NCI-H146 treated with DMSO at 0.1 percent for 48 hours (cell line): Measurements from ENCODE around the gene FHDC1.

Experiments
- DNase-seq: peaks from one replicate; lab custom pipeline; 2025; ENCODE audit not compliant: unreplicated experiment; lab: John Stamatoyannopoulos, UW

FHDC1 gene

DNA sequence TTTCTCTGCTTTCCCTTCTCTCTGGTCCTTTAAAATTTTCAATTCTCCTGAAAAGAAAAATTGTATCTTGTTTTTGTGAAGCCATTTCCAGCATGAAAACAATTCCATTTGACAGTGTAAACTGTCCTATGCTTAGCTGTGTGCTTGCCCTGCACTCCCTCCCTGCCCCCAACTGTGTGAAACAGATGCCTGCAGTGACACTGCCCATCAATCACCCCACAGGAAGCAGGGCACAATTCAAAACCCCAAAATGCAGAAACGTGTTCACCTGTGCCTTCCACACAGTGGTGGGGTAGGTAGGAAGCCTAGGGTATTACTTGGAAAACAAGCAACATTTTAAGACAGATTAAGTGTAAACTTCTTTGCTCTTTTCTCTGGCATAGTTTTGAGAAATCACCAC, 6.2 kb upstream of the FHDC1 start:
- no peak for DNase-seq

DNA sequence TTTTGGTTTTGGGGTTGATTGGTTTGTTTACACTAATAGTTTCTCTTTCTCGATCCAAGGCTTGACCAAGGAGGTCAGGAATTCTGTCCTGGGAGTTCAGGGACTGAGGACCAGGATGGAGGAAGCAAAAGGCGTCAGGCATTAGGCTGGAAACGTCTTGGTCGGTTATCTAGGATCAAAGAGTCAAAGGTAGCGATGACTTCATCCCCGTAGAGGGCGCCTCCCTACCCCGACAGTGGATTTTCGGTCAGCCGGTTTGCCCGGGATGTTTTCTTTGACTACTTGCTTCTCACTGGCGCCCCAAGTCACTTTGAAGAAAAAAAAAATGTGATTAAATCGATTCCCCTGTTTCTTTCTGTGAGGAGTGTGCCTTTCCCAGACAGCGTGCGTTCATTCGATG, 980 bp upstream of the FHDC1 start:
- DNase-seq = no peak

DNA sequence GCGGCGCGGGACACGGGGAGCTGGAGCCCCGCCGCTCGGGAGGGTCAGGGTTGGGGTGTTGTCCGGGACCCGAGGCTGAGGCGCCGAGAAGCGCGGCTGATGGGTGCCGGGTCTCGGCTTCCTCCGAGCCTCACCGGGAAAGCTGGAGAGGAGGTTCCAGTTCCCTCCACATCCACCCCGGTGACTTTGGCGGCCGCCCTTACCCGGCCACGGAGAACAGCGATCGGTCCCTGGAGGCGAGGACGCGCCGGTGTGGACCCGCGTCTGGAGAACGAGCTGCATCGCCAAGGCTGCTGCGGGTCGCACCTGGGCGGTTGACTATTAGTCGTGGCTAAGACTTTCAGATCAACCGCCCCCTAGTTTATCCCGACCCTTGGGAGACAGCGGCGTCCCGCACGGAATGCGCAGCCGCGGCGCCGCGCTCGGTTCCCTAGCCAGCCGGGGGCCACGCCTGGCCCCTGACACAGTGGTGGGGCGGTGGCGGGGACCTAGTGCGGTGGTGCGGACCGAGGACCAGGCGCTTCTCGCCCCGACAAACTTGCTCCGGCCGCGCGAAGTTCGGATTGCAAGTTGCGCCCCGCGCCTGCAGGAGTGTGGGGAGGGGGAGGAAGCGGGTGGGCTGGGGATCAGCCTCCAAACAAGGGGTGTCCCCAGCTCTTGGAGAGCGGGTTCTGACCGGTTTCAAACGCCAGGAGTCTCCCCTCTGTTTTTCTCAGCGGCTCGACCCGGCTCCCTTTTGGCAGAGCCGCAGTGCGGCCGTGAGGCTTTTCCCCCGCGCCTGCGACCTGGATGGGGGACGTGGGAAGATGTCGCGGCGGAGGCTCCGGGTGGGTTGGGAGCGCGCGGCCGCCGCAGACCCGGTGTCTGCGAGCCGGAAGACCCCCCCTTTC, 568 bp downstream of the FHDC1 start:
- DNase-seq = no peak

DNA sequence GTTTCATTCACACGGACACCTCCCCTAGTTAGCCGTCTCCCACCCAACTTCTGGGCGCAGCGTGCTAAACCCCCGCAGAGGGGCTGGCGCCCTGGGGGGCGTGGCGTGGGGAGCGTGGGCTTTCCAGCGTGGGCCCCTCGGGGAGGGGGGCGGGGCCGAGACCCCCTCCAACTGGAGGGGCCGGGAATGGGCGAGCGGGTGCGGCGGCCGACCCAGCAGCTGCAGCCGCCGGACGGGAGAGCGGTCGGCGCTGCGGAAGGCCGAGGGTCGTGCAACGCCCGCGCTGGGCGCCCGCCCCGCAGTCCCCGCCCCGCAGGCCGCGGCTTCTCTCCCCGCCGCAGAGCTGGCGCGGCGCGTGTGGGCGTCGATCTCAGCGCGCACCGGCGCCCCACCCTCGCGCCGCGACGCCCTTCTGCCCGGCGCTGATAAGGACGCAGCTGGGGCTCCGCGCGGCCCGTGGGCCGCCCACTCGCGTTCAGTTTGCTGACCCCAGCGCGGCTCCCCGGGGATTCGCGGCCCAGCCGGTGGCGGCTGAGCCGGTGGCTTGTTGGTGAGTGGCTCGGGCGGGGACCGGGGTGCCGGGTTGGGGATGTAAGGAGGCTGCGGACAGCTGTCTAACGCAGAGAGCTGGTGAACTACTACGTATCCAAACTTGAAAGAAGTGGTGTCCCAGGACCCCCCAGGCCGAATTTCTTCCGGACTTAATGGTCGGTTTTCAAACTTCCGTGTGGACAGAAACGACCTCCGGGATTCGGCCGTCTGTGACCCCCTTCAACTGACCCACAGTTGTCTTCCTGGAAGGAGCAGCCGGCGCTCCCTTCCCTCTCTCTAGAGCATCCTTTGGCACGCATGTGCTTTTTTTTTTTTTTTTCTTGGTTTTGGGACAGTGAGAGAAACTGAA, 1.5 kb downstream of the FHDC1 start:
- no peak for DNase-seq

DNA sequence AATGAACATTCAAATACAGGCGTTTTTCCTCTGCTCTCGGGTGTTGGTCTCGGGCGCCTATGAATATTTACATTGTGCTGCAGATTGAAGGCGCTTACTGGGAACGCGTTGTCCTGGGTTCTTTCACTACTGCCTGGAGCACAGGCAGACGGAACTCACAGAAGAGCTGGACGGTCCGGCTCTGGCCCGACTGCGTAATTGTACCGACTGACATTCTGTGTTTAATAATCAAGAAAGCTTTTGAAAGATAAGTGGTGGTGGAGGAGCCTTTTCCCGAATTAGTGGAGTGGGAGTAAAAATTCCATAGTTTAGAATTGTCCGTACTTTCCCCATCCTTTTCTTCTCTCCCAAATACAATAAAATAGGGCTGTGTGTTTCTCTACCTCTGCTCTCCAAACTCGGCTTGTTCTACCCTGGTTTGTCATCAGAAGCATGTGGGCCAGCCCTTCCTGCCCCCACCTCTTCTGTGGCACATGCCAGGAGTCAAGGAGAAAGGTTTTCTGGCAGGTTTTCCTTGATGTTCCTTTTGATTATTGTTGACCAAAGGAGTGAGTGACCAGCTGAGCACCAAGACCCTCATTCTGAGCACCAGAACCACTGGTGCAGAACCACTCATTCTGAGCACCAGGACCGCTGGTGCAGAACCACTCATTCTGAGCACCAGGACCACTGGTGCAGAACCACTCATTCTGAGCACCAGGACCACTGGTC, 2.3 kb downstream of the FHDC1 start:
- DNase-seq = no peak

DNA sequence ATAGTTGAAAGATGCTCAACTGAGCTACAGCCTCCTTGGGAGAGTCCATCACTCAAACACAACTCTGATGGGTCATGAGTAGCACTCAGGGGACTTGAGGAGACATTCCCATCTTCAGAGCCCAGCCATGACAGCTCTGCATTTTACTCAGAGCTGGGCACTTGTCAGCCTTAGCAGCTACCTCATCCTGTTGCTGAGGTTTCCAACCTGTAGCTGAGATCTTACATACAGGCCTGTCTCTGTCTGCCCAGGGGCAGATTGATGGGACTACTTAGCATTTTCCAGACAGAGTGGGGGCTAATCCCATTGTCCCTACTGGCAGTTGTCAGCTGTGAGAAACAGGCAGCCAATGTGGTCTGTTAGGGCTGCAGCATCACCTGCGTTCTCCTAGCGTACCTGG, 3.5 kb downstream of the FHDC1 start:
- no peak for DNase-seq

DNA sequence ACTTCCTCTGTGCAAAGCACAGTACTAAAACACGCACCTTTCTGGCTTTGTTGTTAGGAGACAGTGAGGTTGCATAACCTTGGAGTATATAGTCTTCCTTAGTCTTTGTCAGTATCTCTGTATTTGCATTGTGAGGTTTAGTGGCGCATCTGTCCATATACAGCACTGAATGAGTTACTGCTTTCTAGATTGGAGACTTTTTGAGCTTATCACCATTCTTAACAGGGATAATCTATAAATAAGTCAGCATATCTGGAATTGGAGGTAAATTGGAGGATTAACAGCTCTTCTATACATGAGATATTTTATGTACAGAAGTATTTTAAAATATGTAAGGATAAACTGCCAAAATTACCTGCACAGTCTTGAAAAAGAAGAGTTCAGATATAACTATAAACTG, 4.3 kb downstream of the FHDC1 start:
- DNase-seq = no peak

DNA sequence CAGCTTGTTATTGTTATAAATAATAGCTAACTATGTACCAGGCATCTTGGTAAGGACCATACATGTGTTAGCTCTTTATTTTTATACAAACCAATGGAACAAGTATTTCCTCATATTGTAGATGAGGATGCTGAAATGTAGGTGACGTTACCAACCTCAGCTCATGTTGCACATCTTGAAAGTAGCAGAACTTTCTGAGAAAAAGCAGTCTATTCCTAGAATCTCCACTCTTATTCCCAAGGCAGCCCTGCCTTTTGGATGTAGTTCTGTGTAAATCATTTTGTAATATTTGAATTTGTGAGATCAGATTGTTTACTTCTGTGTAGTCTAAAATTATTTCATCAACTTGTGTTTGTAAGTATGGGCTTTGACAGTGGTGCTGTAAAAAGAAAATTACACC, 5.3 kb downstream of the FHDC1 start:
- no peak for DNase-seq

DNA sequence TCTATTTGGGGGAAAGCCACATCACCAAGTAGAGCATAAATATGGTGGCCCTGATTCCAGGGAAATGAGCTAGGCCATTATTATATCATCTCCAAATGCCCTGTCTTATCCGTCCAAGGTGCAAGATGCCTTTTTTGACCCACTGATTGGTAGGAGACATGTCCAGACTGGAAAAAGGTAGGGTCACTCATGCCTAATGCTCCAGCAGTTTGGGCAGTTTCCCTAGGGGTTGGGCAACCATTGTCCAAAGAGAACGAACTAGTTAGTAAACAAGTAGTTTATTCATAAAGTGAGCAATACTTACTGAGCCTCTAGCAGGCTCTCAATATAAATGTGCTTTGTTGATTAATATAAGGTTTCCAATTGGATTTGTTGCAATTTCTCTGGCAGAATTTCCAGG, 6.2 kb downstream of the FHDC1 start:
- DNase-seq = no peak

DNA sequence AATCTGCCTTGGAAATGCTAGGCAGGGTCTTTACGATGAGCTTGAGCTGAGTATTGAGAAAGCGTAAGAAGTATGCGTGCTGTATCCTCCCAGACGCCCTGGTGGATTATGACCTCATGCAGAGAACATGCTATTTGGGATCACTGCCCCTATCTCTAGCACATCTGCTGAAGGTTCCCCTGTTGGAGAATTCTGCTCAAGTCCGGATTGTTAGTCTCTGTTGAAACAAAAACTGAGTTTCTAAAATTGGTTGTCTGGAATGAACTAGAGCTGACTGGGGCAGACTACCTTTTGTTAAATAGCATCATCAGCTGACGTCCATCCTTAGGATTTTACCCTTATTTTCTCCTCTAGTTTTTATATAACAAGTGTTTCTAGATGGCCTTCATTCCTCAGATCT, 7.5 kb downstream of the FHDC1 start:
- DNase-seq = no peak

DNA sequence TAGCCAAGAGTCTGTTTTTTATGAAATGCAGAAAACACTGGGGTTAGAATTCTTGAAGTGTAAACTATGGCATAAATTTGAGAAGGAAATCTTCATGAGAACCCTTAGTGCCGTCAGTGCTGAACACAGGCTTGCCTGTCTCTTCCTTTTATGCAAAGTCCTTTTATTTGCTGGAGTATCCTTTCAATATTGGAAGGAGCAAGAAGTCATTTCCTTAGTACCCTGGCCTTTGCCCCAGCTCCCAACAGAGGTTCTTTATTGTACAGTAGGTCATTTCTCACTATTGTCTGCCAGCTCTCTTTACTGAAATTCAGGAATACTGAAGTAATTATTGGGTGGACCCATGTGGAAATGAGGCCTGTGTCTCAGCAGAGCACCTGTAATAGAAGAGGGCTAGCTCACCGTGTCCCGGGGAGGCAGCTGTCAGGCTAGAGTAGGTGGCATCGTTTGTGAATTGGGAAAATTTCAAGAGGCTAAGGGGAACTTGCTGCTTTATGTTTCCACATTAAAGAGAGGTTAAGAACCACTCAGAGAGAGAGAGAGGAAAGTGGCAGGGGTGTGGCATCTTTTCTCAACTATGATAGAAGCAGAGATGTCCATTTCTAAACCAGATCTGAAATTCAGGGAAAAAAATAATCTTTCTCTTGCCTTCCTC, 8.7 kb downstream of the FHDC1 start:
- no peak for DNase-seq

DNA sequence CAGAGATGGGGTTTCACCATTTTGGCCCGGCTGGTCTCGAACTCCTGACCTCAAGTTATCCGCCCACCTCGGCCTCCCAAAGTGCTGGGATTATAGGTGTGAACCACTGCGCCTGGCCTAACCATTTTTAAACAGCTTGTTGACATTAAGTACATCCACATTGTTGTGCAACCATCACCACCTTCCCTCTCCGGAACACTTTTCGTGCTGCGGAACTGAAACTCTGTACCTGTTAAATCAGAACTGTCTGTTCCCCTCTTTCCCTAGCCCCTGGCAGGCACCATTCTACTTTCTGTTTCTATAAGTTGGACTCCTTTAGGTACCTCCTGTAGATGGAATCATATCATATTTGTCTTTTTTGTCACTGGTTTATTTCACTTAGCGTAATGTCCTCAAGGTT, 9.5 kb downstream of the FHDC1 start:
- DNase-seq = no peak

DNA sequence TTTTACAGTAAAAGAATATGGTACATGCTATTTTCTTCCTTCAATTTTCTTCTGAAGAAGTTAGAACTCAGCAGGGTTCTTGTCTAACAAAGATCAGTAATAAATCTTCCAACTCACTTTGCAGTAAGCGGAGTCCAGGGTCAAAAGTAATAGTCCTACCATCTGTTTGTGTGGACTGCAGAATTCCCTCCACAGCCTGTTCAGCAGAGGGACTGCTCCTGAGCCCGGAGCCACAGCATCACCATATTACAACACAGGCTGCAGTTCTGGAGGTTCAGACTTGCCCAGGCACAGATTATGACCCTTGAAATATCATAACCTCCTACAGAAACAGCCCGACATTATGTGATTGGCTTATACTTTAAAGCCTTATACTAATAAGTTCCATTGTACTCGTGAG, 10.3 kb downstream of the FHDC1 start:
- no peak for DNase-seq

DNA sequence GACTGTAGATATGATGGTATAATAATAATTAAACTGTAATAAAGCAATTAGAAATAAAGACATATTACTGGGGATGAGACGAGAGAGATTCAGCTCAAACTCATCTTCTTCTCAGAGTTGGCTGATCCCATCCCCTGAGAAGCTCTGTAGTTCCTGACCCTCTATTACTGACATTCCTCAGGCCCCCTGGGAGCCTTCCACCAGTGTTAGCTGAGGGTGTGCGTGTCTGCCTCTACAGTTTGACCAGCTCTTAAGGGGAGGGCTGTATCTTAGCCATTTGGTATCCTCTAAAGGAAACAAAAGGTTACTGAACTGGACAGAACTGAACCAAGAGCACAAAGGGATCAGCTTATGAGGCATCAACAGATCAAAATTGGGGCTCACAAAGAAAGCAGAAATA, 11.2 kb downstream of the FHDC1 start:
- DNase-seq = no peak

DNA sequence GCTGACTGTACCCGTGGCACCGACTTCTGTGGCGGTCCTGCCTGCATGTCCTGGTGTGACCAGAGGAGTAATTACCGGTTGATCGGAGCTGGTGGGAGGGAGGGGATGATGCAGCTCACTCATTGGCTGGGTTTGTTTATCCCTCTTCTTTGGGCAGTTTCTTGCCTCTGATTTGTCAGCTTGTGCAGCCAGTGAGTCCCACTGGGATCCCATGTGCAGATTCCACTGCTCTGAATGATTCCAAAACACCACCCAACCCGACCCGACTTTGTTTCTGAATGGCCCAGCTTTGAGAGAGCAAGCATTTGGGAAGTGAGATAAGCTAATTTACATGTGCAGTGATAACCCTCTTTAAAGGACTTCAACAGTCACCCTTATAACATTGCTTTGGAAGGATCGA, 13.8 kb downstream of the FHDC1 start:
- DNase-seq = no peak

DNA sequence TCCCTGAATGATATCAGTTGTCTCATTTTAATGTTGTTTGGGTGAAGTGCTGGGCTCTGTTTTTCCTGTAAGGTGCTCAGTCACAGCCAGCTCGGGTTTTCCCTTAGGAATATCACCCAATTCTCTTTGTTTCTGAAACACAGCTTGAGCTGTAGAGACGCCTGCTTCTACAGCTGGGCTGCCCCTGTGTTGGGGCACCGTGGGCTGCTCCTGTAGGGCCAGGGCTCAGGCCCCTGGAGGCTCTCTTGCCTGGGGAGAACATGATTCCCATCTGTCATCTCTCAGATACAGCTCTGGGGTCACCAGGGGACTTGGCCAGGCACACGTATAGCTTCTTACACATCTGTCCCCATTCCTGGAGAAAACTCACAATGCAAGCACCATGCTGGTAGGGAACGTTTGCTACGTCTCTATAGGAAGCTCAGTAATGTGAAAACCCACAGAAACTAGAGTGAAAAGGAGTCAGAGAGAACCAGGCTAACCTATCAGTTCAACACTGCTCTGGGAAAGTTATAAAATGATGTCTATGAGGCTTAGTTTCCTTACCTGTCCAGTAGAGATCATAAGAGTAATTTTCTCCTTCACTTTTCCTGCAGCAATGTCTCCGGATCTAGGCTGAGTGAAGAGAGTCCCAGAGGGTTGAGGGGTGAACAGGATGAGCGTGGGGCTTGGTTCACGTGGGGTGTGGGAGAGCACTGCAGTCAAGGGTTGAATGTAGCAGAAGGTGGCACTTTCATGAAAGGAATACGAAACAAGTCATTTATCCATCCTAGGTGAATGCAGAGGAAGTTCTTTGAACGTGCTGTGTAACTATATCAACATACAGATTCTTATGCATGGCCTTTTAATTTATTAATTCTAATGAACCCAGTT, 14.5 kb downstream of the FHDC1 start:
- no peak for DNase-seq

DNA sequence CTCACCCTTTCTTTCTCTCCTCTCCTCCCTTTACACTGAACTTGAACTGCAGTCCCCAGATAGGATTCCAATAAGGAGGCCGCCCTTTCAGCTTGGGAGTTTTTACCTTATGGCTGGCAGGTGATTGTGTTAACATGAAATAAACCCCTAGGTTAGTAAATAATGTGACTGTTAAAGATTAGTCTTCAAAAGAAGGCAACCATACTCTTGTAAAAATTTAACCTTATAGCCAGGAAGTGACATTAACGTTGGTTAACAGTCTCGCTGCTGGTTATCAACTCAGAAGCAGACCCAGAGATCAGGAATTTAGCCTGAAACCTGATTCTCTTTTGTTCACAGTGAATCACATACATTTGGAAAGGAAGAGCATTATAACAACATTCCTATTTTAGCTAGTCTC, 15.2 kb downstream of the FHDC1 start:
- no peak for DNase-seq

DNA sequence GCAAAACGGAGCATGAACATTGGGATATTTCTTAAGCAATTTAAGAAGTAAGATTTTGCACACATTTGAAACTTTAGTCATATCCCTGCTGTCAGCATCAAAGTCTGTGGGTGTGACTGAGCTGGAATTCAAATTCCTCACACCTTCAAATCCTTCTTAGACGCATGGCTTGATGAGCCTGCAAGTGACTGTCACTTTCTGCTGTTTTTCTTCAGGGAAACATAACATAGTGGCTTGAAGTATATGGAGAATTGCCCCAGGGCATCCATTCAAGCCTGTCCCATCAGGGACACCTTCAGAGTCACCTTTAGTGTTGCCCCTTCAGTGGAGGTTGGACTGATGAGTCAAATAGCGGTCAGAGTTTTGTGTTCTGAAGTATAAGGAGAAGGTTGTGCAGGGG, 17.4 kb downstream of the FHDC1 start:
- no peak for DNase-seq

DNA sequence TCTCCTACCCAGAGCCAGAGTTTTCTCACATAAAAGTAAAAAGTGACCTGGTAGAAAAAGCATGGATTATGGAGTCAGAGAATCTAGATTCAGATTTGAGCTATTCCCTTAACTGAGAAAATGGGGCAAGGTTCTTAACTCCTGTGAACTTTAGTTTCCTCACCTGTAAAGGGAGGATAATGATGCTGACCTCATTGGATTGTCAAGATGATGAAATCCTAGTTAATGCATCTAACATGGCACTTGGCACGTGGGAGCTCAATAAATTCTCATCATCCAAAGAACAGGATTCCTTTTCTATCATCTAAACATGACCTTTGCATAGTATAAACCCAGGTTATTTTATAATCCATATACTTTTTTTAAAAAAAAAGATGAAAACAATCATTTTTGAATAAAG, 18.6 kb downstream of the FHDC1 start:
- DNase-seq = no peak

DNA sequence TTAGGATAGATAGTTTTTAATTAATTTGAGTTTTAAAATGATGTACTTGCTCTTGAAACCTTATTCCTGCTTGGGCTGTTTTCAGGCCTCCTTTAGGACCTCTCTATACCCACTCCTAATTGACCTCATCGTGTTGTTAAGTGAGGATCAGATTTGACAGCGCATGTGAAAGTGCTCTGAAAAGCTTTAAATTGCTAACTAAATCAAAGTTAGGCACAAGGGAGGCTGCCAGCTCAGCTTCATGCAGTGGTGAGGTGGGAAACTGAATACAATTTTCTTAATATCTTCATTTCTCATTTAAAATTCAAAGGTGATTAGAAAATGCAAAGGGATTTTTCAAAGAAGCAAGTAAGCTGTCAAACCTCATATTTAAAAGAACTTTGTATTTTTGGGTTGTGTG, 20.0 kb downstream of the FHDC1 start:
- DNase-seq = no peak
